Vagina (tissue), 2 donors: ENCODE measurements around the gene ALOX15B. TPM values are rescaled to one million over a fixed set of nuclear protein-coding genes. Genes with fewer than 3 reads are reported as not detected.

Experiments
- DNase-seq, 2 donors: peaks; one replicate each; pipeline ENCODE4 v3.0.0-alpha.2; 2017; ENCODE audit errors: extremely low spot score in 2 of 2
- H3K27ac ChIP-seq: fragments of 200-600 bp; sonication (generic); one replicate; pipeline ENCODE4 v1.5.1; 2019
- H3K27me3 ChIP-seq: fragments of 200-600 bp; sonication (generic); one replicate; pipeline ENCODE4 v1.5.1; 2019
- H3K36me3 ChIP-seq, 2 donors: fragments of 200-600 bp; sonication (generic); one replicate each; pipeline ENCODE4 v1.5.1; 2017 to 2019
- H3K4me1 ChIP-seq: fragments of 200-600 bp; sonication (generic); one replicate; pipeline ENCODE4 v1.5.1; 2019
- H3K4me3 ChIP-seq, 2 donors: fragments of 200-600 bp; sonication (generic); 1 replicate in 1 of 2; 2 replicates in 1 of 2; pipeline ENCODE4 v1.5.1; 2016 to 2019
- H3K9me3 ChIP-seq: fragments of 200-600 bp; sonication (generic); one replicate; pipeline ENCODE4 v1.5.1; 2019
- POLR2A ChIP-seq, 2 donors: fragments of 450-650 bp; IDR thresholded peaks; one replicate each; pipeline ENCODE4 v1.6.1; 2017; ENCODE audit warnings: antibody characterized with exemption in 2 of 2, mild to moderate bottlenecking in 2 of 2, moderate library complexity in 2 of 2
- POLR2AphosphoS5 ChIP-seq, 2 donors: sonication (generic); formaldehyde crosslinking; IDR thresholded peaks; one replicate each; pipeline ENCODE4 v1.9.0; 2017; ENCODE audit warnings: antibody characterized with exemption in 2 of 2, mild to moderate bottlenecking in 2 of 2, low read depth in 1 of 2; ENCODE audit not compliant: insufficient read depth in 1 of 2
- intact Hi-C: fragments of 100-400 bp; cut with DNase I; formaldehyde crosslinking; loops from one replicate; pipeline ENCODE4 v1.15.1; 2023
- total RNA-seq: library from RNA; depleted of rRNA; stranded (reverse); fragments of >200 nt; gene quantifications from one replicate; pipeline ENCODE4 v1.2.3, GENCODE V29; 2016
- TF ChIP-seq, protein P1 (sequence below), 3 experiments: fragments of 450-650 bp in 2 of 3; fragments of 200-600 bp in 1 of 3; sonication (generic) in 1 of 3; IDR thresholded peaks; one replicate each; pipeline ENCODE4 v1.5.1; 2017 to 2019; ENCODE audit warnings: antibody characterized with exemption in 3 of 3, mild to moderate bottlenecking in 2 of 3, moderate library complexity in 2 of 3

ALOX15B gene
- total RNA-seq, 1 donor from 2014 or later: 28.7 TPM

DNA sequence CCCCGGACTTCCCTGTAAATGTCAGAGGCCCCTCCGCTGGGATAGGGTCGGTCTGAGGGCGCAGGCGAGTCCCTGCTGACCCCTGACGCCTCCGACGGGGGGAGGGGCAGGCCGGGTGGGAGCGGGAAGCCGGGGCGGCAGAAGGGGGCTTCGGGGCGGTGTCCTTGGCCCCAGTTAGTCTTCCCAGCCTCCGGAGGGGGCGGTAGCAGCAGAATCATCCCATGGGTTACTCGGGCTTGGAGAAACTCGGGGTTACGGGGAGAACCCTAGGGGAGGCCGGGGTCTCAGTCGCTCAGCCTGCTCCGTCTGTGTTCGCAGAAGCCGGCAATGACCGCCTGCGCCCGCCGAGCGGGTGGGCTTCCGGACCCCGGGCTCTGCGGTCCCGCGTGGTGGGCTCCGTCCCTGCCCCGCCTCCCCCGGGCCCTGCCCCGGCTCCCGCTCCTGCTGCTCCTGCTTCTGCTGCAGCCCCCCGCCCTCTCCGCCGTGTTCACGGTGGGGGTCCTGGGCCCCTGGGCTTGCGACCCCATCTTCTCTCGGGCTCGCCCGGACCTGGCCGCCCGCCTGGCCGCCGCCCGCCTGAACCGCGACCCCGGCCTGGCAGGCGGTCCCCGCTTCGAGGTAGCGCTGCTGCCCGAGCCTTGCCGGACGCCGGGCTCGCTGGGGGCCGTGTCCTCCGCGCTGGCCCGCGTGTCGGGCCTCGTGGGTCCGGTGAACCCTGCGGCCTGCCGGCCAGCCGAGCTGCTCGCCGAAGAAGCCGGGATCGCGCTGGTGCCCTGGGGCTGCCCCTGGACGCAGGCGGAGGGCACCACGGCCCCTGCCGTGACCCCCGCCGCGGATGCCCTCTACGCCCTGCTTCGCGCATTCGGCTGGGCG lies 35.9 kb upstream of the ALOX15B start:
- peaks cover 14% of the 10 kb centered on the region for H3K4me1 ChIP-seq
- TF ChIP-seq, protein P1, sequence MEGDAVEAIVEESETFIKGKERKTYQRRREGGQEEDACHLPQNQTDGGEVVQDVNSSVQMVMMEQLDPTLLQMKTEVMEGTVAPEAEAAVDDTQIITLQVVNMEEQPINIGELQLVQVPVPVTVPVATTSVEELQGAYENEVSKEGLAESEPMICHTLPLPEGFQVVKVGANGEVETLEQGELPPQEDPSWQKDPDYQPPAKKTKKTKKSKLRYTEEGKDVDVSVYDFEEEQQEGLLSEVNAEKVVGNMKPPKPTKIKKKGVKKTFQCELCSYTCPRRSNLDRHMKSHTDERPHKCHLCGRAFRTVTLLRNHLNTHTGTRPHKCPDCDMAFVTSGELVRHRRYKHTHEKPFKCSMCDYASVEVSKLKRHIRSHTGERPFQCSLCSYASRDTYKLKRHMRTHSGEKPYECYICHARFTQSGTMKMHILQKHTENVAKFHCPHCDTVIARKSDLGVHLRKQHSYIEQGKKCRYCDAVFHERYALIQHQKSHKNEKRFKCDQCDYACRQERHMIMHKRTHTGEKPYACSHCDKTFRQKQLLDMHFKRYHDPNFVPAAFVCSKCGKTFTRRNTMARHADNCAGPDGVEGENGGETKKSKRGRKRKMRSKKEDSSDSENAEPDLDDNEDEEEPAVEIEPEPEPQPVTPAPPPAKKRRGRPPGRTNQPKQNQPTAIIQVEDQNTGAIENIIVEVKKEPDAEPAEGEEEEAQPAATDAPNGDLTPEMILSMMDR (IDR thresholded peaks at IDR 0.05): no peak
- TF ChIP-seq POLR2AphosphoS5 (IDR thresholded peaks at IDR 0.05; ENCODE audit: insufficient read depth in 1 of 2, low read depth in 1 of 2): no peak
- no peak for TF ChIP-seq POLR2A (IDR thresholded peaks at IDR 0.05)
- no peaks in the 10 kb centered on the region for H3K36me3 ChIP-seq
- no peak for DNase-seq
- intact Hi-C loops: no loop called here
- peaks cover 10% of the 10 kb centered on the region for H3K27me3 ChIP-seq
- H3K9me3 ChIP-seq: no peaks in the 10 kb centered on the region
- H3K4me3 ChIP-seq: peak overlapping the region; percentile 13 to 31
- no peak overlapping the region for H3K27ac ChIP-seq

DNA sequence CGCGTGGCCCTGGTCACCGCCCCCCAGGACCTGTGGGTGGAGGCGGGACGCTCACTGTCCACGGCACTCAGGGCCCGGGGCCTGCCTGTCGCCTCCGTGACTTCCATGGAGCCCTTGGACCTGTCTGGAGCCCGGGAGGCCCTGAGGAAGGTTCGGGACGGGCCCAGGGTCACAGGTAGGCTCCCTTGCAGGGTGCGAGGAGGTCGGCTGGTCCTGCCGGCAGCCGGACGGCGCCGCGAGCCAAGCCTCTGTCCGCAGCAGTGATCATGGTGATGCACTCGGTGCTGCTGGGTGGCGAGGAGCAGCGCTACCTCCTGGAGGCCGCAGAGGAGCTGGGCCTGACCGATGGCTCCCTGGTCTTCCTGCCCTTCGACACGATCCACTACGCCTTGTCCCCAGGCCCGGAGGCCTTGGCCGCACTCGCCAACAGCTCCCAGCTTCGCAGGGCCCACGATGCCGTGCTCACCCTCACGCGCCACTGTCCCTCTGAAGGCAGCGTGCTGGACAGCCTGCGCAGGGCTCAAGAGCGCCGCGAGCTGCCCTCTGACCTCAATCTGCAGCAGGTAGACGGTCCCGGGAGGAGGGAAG lies 35.2 kb upstream of the ALOX15B start:
- DNase-seq: no peak
- H3K4me1 ChIP-seq: peaks cover 14% of the 10 kb centered on the region
- TF ChIP-seq POLR2AphosphoS5 (IDR thresholded peaks at IDR 0.05; ENCODE audit: insufficient read depth in 1 of 2, low read depth in 1 of 2): no peak
- TF ChIP-seq, protein P1 (IDR thresholded peaks at IDR 0.05): no peak
- no peak for TF ChIP-seq POLR2A (IDR thresholded peaks at IDR 0.05)
- peaks cover 10% of the 10 kb centered on the region for H3K27me3 ChIP-seq
- no peaks in the 10 kb centered on the region for H3K9me3 ChIP-seq
- H3K36me3 ChIP-seq: no peaks in the 10 kb centered on the region
- no peak overlapping the region for H3K27ac ChIP-seq
- intact Hi-C loops: no loop called here
- peak overlapping the region in 1 of 2 donors; percentile 31 for H3K4me3 ChIP-seq

GRCh38 chr17:8004899-8005298 lies 34.0 kb upstream of the ALOX15B start:
- Histone ChIP-seq H3K4me1 (peaks cover 14% of the 10 kb centered on the region), H3K4me3 (no peak overlapping the region), H3K27ac (no peak overlapping the region), H3K36me3 (no peaks in the 10 kb centered on the region), H3K27me3 (peaks cover 10% of the 10 kb centered on the region), H3K9me3 (no peaks in the 10 kb centered on the region)
- TF ChIP-seq POLR2AphosphoS5 (IDR thresholded peaks at IDR 0.05; ENCODE audit: insufficient read depth in 1 of 2, low read depth in 1 of 2): no peak
- TF ChIP-seq, protein P1 (IDR thresholded peaks at IDR 0.05): no peak
- TF ChIP-seq POLR2A (IDR thresholded peaks at IDR 0.05): no peak
- no peak for DNase-seq
- intact Hi-C loops: no loop called here

DNA sequence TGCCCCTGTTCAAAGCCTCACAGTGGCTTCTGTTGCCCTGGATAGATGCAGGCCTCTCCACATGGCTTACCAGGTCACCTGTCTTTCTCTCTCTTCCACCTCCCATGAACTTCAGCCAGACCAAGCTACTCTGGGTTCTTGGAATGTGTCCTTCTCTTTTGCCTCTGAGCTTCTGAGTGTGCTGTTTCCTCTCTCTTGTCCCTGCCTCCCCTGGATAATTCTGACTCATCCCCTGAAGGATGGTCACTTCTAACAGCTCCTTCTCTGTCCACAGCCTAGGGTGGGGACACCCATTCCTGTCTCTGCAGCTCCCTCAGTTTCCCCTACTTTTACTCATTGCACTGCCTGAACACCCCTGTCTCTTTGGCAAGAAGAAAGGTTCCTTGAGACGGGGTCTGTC lies 33.5 kb upstream of the ALOX15B start:
- Histone ChIP-seq H3K9me3 (no peaks in the 10 kb centered on the region), H3K36me3 (no peaks in the 10 kb centered on the region), H3K4me3 (no peak overlapping the region), H3K27me3 (peaks cover 10% of the 10 kb centered on the region), H3K4me1 (peaks cover 14% of the 10 kb centered on the region), H3K27ac (no peak overlapping the region)
- intact Hi-C loops: no loop called here
- DNase-seq: no peak
- TF ChIP-seq POLR2AphosphoS5 (IDR thresholded peaks at IDR 0.05; ENCODE audit: insufficient read depth in 1 of 2, low read depth in 1 of 2) (no peak), POLR2A (IDR thresholded peaks at IDR 0.05) (no peak)
- TF ChIP-seq, protein P1 (IDR thresholded peaks at IDR 0.05): no peak
